ENCODE data around the gene IGDCC3. TPM values are rescaled to one million over a fixed set of nuclear protein-coding genes. Genes with fewer than 3 reads are reported as not detected.

IGDCC3 gene
- total and polyA plus RNA-seq, 2 donors (not counting 3 experiments of a cell fraction or from before 2014, with no cell fraction given): 0.03 TPM; not detected in 1

DNA sequence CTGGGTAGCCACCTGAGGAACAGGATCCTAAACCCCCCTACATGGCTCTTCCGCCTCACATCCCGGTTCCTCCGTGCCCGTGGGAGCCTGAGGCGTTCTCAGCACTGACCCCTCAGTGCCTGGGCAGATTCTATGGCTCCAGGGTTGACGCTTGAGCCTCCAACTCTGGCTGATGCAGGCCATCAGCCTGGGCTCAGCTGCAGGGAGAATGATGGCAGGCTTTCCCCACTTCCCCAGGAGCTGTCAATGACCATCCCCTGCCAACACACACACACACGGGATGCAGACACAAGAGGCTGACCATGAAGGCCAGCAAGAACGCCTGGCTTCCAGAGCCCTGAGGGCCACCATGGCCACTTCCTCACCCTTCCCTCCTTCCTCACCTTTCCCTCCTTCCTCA, 15.8 kb upstream of the IGDCC3 start:
- CTCF ChIA-PET: interaction anchor here (1.0 kb wide), 1 partner anchor 8 kb away, joined by 4 read pairs; no protein-coding TSS in a partner anchor
- Histone ChIP-seq H3K79me2 (ENCODE audit: control insufficient read depth, insufficient read depth, low read length) (no peaks in the 10 kb centered on the region), H4K20me1 (replicated peaks; ENCODE audit: control insufficient read depth, extremely low read depth, insufficient read depth, low read length) (no peaks in the 10 kb centered on the region), H2AFZ (ENCODE audit: low read depth, low read length) (no peak overlapping the region), H3K27ac (ENCODE audit: insufficient read depth, low read depth, low read length) (no peak overlapping the region), H3K9me1 (replicated peaks; ENCODE audit: control insufficient read depth, extremely low read depth, insufficient read depth, low read length) (no peaks in the 10 kb centered on the region), H3K36me3 (ENCODE audit: control insufficient read depth in 2 of 2, extremely low read depth in 1 of 2, insufficient read depth in 2 of 2, low read length in 2 of 2) (no peaks in the 10 kb centered on the region), H3K9ac (replicated peaks; ENCODE audit: extremely low read depth, insufficient read depth, low read length) (no peak overlapping the region), H3K4me2 (ENCODE audit: insufficient read depth, low read length) (no peak overlapping the region), H3K9me3 (replicated peaks; ENCODE audit: control insufficient read depth, insufficient read depth, low read length) (no peaks in the 10 kb centered on the region), H3K27me3 (ENCODE audit: control insufficient read depth in 2 of 2, insufficient read depth in 2 of 2, low read length in 2 of 2) (peaks cover 34 to 38% of the 10 kb centered on the region in 2 experiments), H3K4me3 (replicated peaks in 1 of 3; ENCODE audit: insufficient read depth in 1 of 3, low read depth in 1 of 3, low read length in 3 of 3) (no peak overlapping the region), H3K4me1 (ENCODE audit: control insufficient read depth, extremely low read depth, insufficient read depth, low read length) (no peaks in the 10 kb centered on the region)
- dilution Hi-C loops (cut with MboI; ENCODE audit: extremely low pct_ligation_motif_present, low sequenced_read_pairs): no loop called here
- TF ChIP-seq, protein P1, sequence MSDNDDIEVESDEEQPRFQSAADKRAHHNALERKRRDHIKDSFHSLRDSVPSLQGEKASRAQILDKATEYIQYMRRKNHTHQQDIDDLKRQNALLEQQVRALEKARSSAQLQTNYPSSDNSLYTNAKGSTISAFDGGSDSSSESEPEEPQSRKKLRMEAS (IDR thresholded peaks at IDR 0.05; ENCODE audit: insufficient read depth, insufficient read length): no peak
- no peak for TF ChIP-seq POLR2AphosphoS5 (IDR thresholded peaks at IDR 0.05; ENCODE audit: insufficient read depth, low read depth, low read length)
- no peak for TF ChIP-seq MYC (IDR thresholded peaks at IDR 0.05; ENCODE audit: low read depth, low read length)
- TF ChIP-seq, protein P2, sequence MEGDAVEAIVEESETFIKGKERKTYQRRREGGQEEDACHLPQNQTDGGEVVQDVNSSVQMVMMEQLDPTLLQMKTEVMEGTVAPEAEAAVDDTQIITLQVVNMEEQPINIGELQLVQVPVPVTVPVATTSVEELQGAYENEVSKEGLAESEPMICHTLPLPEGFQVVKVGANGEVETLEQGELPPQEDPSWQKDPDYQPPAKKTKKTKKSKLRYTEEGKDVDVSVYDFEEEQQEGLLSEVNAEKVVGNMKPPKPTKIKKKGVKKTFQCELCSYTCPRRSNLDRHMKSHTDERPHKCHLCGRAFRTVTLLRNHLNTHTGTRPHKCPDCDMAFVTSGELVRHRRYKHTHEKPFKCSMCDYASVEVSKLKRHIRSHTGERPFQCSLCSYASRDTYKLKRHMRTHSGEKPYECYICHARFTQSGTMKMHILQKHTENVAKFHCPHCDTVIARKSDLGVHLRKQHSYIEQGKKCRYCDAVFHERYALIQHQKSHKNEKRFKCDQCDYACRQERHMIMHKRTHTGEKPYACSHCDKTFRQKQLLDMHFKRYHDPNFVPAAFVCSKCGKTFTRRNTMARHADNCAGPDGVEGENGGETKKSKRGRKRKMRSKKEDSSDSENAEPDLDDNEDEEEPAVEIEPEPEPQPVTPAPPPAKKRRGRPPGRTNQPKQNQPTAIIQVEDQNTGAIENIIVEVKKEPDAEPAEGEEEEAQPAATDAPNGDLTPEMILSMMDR (IDR thresholded peaks at IDR 0.05; ENCODE audit: extremely low read depth in 1 of 2, insufficient read depth in 1 of 2, low read depth in 1 of 2, low read length in 2 of 2): no peak
- TF ChIP-seq EZH2 (IDR thresholded peaks at IDR 0.05; ENCODE audit: borderline replicate concordance, low read depth, low read length, severe bottlenecking): no peak
- no peak for TF ChIP-seq JUN (IDR thresholded peaks at IDR 0.05; ENCODE audit: borderline replicate concordance, insufficient read depth, insufficient read length, low read depth)
- no peak for TF ChIP-seq GATA2 (IDR thresholded peaks at IDR 0.05; ENCODE audit: insufficient read depth, insufficient read length, low read depth, low read length)
- TF ChIP-seq POLR2A (IDR thresholded peaks at IDR 0.05; ENCODE audit: low read depth, low read length): no peak
- no peak for TF ChIP-seq FOS (IDR thresholded peaks at IDR 0.05; ENCODE audit: borderline replicate concordance, insufficient read depth, low read length)
- BruUV-seq (replicated peaks): no TSS peak
- POLR2A ChIA-PET: no interaction called here
- FAIRE-seq (no peak), DNase-seq (ENCODE audit: low read depth, low spot score) (no peak)
- intact Hi-C loops (cut with micrococcal nuclease): no loop called here
